IMR-90 (cell line): Measurements from ENCODE around the gene HSD17B11. TPM values are rescaled to one million over a fixed set of nuclear protein-coding genes. Genes with fewer than 3 reads are reported as not detected.

ENCODE experiments used
- ATAC-seq: fragments of 200-7000 bp; cut with Tn5 transposase; 2 replicates; pipeline ENCODE4 v1.9.1; 2020; ENCODE audit warnings: low read depth, mild to moderate bottlenecking, moderate library complexity
- BruUV-seq: library from RNA; stranded (reverse); fragments of 400-500 nt; replicated peaks from 2 replicates; lab custom pipeline; 2021; lab: Mats Ljungman, UMichigan
- CTCF ChIA-PET: fragments of 300-600 bp; formaldehyde crosslinking; extraction: SDS; loops from one replicate; lab custom pipeline; 2021; ENCODE audit warnings: antibody characterized with exemption; lab: Yijun Ruan, JAX
- POLR2A ChIA-PET: fragments of 300-600 bp; sonication (Branson Sonifier 250); formaldehyde crosslinking; loops from one replicate; lab custom pipeline; 2022; ENCODE audit warnings: antibody characterized with exemption; ENCODE audit not compliant: unreplicated experiment; lab: Charles Lee
- DNase-seq: peaks from one replicate; pipeline ENCODE4 v3.0.0; 2013
- H2AFZ ChIP-seq: replicated peaks from 2 replicates; pipeline ENCODE3; 2013; ENCODE audit warnings: low read length, mild to moderate bottlenecking; ENCODE audit not compliant: poor library complexity
- H2AK5ac ChIP-seq: 2 replicates; pipeline ENCODE4 v1.6.1; 2013; ENCODE audit warnings: low read depth, low read length, inconsistent platforms
- H2AK9ac ChIP-seq: replicated peaks from 2 replicates; pipeline ENCODE3; 2013; ENCODE audit warnings: mild to moderate bottlenecking, low read depth, low read length, moderate library complexity; ENCODE audit not compliant: poor library complexity
- H2BK120ac ChIP-seq: 2 replicates; pipeline ENCODE4 v1.6.1; 2013; ENCODE audit warnings: low read depth, low read length, inconsistent platforms
- H2BK15ac ChIP-seq: 3 replicates; pipeline ENCODE4 v1.6.1; 2013; ENCODE audit warnings: low read depth, low read length, inconsistent platforms
- H2BK20ac ChIP-seq: 2 replicates; pipeline ENCODE4 v1.6.1; 2013; ENCODE audit warnings: low read depth, mild to moderate bottlenecking, inconsistent platforms, low read length, moderate library complexity
- H2BK5ac ChIP-seq: 2 replicates; pipeline ENCODE4 v1.6.1; 2013; ENCODE audit warnings: mild to moderate bottlenecking, low read depth, low read length, inconsistent platforms; ENCODE audit not compliant: poor library complexity, severe bottlenecking
- H3K14ac ChIP-seq: replicated peaks from 2 replicates; pipeline ENCODE4 v1.6.1; 2013; ENCODE audit warnings: low read depth, low read length, inconsistent platforms
- H3K18ac ChIP-seq: 2 replicates; pipeline ENCODE4 v1.6.1; 2013; ENCODE audit warnings: low read depth, low read length, control low read depth
- H3K23ac ChIP-seq: 2 replicates; pipeline ENCODE4 v1.6.1; 2013; ENCODE audit warnings: low read depth, low read length, inconsistent platforms
- H3K27ac ChIP-seq: 2 replicates; pipeline ENCODE4 v1.5.1; 2013; ENCODE audit warnings: mild to moderate bottlenecking, control low read depth, low read length; ENCODE audit not compliant: insufficient read depth
- H3K27me3 ChIP-seq: 2 replicates; pipeline ENCODE4 v1.6.1; 2013; ENCODE audit warnings: low read length; ENCODE audit not compliant: control insufficient read depth, insufficient read depth
- H3K36me3 ChIP-seq: 2 replicates; pipeline ENCODE4 v1.6.1; 2013; ENCODE audit warnings: low read length, mixed read lengths; ENCODE audit not compliant: control insufficient read depth, insufficient read depth
- H3K4ac ChIP-seq: 2 replicates; pipeline ENCODE4 v1.6.1; 2013; ENCODE audit warnings: low read depth, low read length, inconsistent platforms
- H3K4me1 ChIP-seq: 2 replicates; pipeline ENCODE4 v1.6.1; 2013; ENCODE audit warnings: low read length, mixed read lengths; ENCODE audit not compliant: control insufficient read depth, insufficient read depth
- H3K4me2 ChIP-seq: 2 replicates; pipeline ENCODE4 v1.6.1; 2013; ENCODE audit warnings: low read depth, mild to moderate bottlenecking, control low read depth, low read length, moderate library complexity
- H3K4me3 ChIP-seq: 2 replicates; pipeline ENCODE4 v1.5.1; 2013; ENCODE audit warnings: low read depth, mild to moderate bottlenecking, control low read depth, low read length, moderate library complexity; ENCODE audit not compliant: insufficient read depth
- H3K56ac ChIP-seq: 2 replicates; pipeline ENCODE4 v1.6.1; 2013; ENCODE audit warnings: low read length, inconsistent platforms; ENCODE audit not compliant: insufficient read depth; ENCODE audit errors: extremely low read depth
- H3K79me1 ChIP-seq, 2 experiments: 2 replicates each; pipeline ENCODE4 v1.6.1; 2013; ENCODE audit warnings: low read length in 2 of 2, inconsistent platforms in 1 of 2, low read depth in 1 of 2
- H3K9ac ChIP-seq: 2 replicates; pipeline ENCODE4 v1.6.1; 2013; ENCODE audit warnings: low read depth, low read length, control low read depth
- H3K9me1 ChIP-seq: 2 replicates; pipeline ENCODE4 v1.6.1; 2013; ENCODE audit warnings: low read length, inconsistent platforms; ENCODE audit not compliant: insufficient read depth
- H3K9me3 ChIP-seq: 2 replicates; pipeline ENCODE4 v1.6.1; 2013; ENCODE audit warnings: low read length; ENCODE audit not compliant: control insufficient read depth, insufficient read depth
- H4K20me1 ChIP-seq: 2 replicates; pipeline ENCODE4 v1.6.1; 2013; ENCODE audit warnings: low read length, inconsistent platforms; ENCODE audit not compliant: insufficient read depth
- H4K5ac ChIP-seq: 2 replicates; pipeline ENCODE4 v1.6.1; 2013; ENCODE audit warnings: mild to moderate bottlenecking, low read depth, low read length, control low read depth
- H4K8ac ChIP-seq, 2 experiments: 2 replicates each; pipeline ENCODE4 v1.6.1; 2013; ENCODE audit warnings: low read depth in 2 of 2, low read length in 2 of 2, control low read depth in 1 of 2, inconsistent platforms in 1 of 2
- H4K91ac ChIP-seq: 2 replicates; pipeline ENCODE4 v1.6.1; 2013; ENCODE audit warnings: low read depth, low read length, inconsistent platforms; ENCODE audit not compliant: insufficient read depth
- CEBPB ChIP-seq: IDR thresholded peaks from 2 replicates; pipeline ENCODE4 v1.6.1; 2012; ENCODE audit warnings: low read depth, low read length, improper control_type of control experiment
- USF2 ChIP-seq: fragments of 150-350 bp; IDR thresholded peaks from 2 replicates; pipeline ENCODE4 v1.6.1; 2017; ENCODE audit warnings: mild to moderate bottlenecking, antibody characterized with exemption, low read length, low read depth
- WGBS, 2 experiments: methylation state at CpG; one replicate each; pipeline versions ENCODE4 v1.1.5 to v1.1.7; 2013; ENCODE audit warnings: missing lambda C conversion rate in 2 of 2; ENCODE audit not compliant: insufficient read length in 1 of 2; ENCODE audit errors: extremely low coverage in 2 of 2; 5-methylcytosine and 5-hydroxymethylcytosine counted together
- dilution Hi-C: fragments of 300-500 bp; cut with HindIII; formaldehyde crosslinking; loops from one replicate; pipeline ENCODE4 v1.14.3; 2018; ENCODE audit warnings: low sequenced_read_pairs; ENCODE audit not compliant: unreplicated experiment
- in situ Hi-C: fragments of 300-500 bp; cut with MboI; formaldehyde crosslinking; loops from 3 replicates; pipeline ENCODE4 v1.14.3; 2019; ENCODE audit warnings: low sequenced_read_pairs, inconsistent platforms, mixed read lengths
- intact Hi-C: fragments of 100-400 bp; cut with micrococcal nuclease; formaldehyde crosslinking; loops from 2 replicates; pipeline ENCODE4 v1.10.0; 2022
- polyA plus RNA-seq, 3 experiments: library from polyadenylated mRNA; depleted of rRNA; stranded (reverse); fragments of >200 nt; gene quantifications; 2 replicates each; pipeline ENCODE4 v1.2.3, GENCODE V29; 2012; ENCODE audit warnings: low replicate concordance in 1 of 3
- total RNA-seq: library from RNA; depleted of rRNA; stranded (reverse); fragments of >200 nt; gene quantifications from 2 replicates; pipeline ENCODE4 v1.2.3, GENCODE V29; 2012

HSD17B11 gene
- total and polyA plus RNA-seq, 2 of the 4 experiments (the other 2 are of a cell fraction) = 11.3 to 12.0 TPM

GRCh38 chr4:87410157-87410556 lies 19.2 kb upstream of the HSD17B11 start:
- Histone ChIP-seq H2AK5ac (no peak overlapping the region), H3K4me1 (peaks cover 6% of the 10 kb centered on the region; the same call in 1 of the 2 replicates), H3K56ac (no peak overlapping the region), H3K4me3 (no peak overlapping the region), H2AK9ac (no peak overlapping the region), H4K91ac (no peak overlapping the region), H4K8ac (no peak overlapping the region), H3K79me1 (no peaks in the 10 kb centered on the region), H2BK120ac (no peak overlapping the region), H3K14ac (no peak overlapping the region), H3K23ac (no peak overlapping the region), H3K9ac (no peak overlapping the region), H3K27ac (no peak overlapping the region), H2AFZ (no peak overlapping the region), H2BK15ac (no peak overlapping the region), H3K9me1 (no peaks in the 10 kb centered on the region), H4K5ac (no peak overlapping the region), H3K4me2 (no peak overlapping the region; the same call in 1 of the 2 replicates), H3K9me3 (no peaks in the 10 kb centered on the region), H3K27me3 (no peaks in the 10 kb centered on the region), H2BK5ac (no peak overlapping the region), H4K20me1 (no peaks in the 10 kb centered on the region), H3K4ac (no peak overlapping the region), H3K18ac (no peak overlapping the region), H2BK20ac (no peak overlapping the region), H3K36me3 (no peaks in the 10 kb centered on the region)
- intact Hi-C loops = no loop called here
- BruUV-seq = no TSS peak
- no CpG with 5 or more reads among the region's 2 CpGs for WGBS, 2 experiments
- ATAC-seq (peak; percentile 42), DNase-seq (peak; percentile 30)
- ChIA-PET POLR2A (no interaction called here), CTCF (no interaction called here)
- dilution Hi-C loops = no loop called here
- in situ Hi-C loops = no loop called here
- TF ChIP-seq USF2 = peak; percentile 25; the same call in 1 of the 2 replicates
- no peak for TF ChIP-seq CEBPB
